HepG2 (cell line): ENCODE measurements around the gene SNX21. TPM values are rescaled to one million over a fixed set of nuclear protein-coding genes. Genes with fewer than 3 reads are reported as not detected.

Experiments
- ATAC-seq: fragments of 200-7000 bp; cut with Tn5 transposase; 3 replicates; pipeline ENCODE4 v1.9.1; 2020; ENCODE audit warnings: mild to moderate bottlenecking, moderate library complexity
- BruUV-seq: library from RNA; stranded (reverse); fragments of 400-500 nt; replicated peaks from 2 replicates; lab custom pipeline; 2021; lab: Mats Ljungman, UMichigan
- CTCF ChIA-PET: fragments of 300-600 bp; formaldehyde crosslinking; extraction: SDS; loops from one replicate; lab custom pipeline; 2021; ENCODE audit warnings: low total read pairs, inconsistent platforms, low intra/inter-chr PET ratio; lab: Yijun Ruan, JAX
- POLR2A ChIA-PET: fragments of 350-600 bp; sonication (Branson Sonifier 250); formaldehyde crosslinking; loops from one replicate; lab custom pipeline; 2020; ENCODE audit warnings: antibody characterized with exemption, inconsistent platforms; lab: Yijun Ruan, JAX
- DNase-seq: peaks from one replicate; pipeline ENCODE4 v3.0.0-alpha.2; 2015; ENCODE audit warnings: low spot score
- FAIRE-seq: peaks from 3 replicates; lab custom pipeline; 2011; peaks lifted over from hg19 to GRCh38; lab: Jason Lieb, UNC
- H2AFZ ChIP-seq: one replicate; pipeline ENCODE4 v1.6.1; 2011; ENCODE audit warnings: low read length, inconsistent platforms
- H3K27ac ChIP-seq: fragments of 300-600 bp; 3 replicates; pipeline ENCODE4 v1.8.0; 2011; ENCODE audit warnings: mixed run types, mild to moderate bottlenecking, mixed read lengths, low read length, inconsistent platforms; ENCODE audit not compliant: insufficient read depth; ENCODE audit errors: extremely low read length
- H3K27me3 ChIP-seq, 2 experiments: fragments of 200-600 bp in 1 of 2; 2 replicates in 1 of 2; 3 replicates in 1 of 2; pipeline versions ENCODE4 v1.6.0 to v1.8.0; 2011; ENCODE audit warnings: low read length in 2 of 2, mild to moderate bottlenecking in 2 of 2, moderate library complexity in 2 of 2, inconsistent platforms in 1 of 2; ENCODE audit not compliant: insufficient read depth in 2 of 2, control insufficient read depth in 1 of 2
- H3K36me3 ChIP-seq, 2 experiments: fragments of 200-600 bp in 1 of 2; replicated peaks in 1 of 2; 2 replicates in 1 of 2; 3 replicates in 1 of 2; pipeline versions ENCODE4 v1.5.1 to v1.8.0; 2011; ENCODE audit warnings: low read length in 2 of 2, inconsistent platforms in 1 of 2; ENCODE audit not compliant: insufficient read depth in 2 of 2, control insufficient read depth in 1 of 2
- H3K4me1 ChIP-seq: 2 replicates; pipeline ENCODE4 v1.5.1; 2012; ENCODE audit warnings: low read length, inconsistent platforms; ENCODE audit not compliant: insufficient read depth
- H3K4me2 ChIP-seq: 2 replicates; pipeline ENCODE4 v1.6.0; 2011; ENCODE audit warnings: low read depth, low read length, inconsistent platforms
- H3K4me3 ChIP-seq, 3 experiments: fragments of 200-600 bp in 1 of 3; sonication (generic), shearing (Covaris generic) in 1 of 3; replicated peaks in 1 of 3; 2 replicates each; pipeline ENCODE4 v1.5.1; 2011 to 2016; ENCODE audit warnings: low read length in 3 of 3, inconsistent platforms in 2 of 3, low read depth in 2 of 3, mild to moderate bottlenecking in 2 of 3, control low read depth in 1 of 3, mixed read lengths in 1 of 3; ENCODE audit not compliant: insufficient read depth in 1 of 3
- H3K79me2 ChIP-seq: one replicate; pipeline ENCODE4 v1.6.1; 2011; ENCODE audit warnings: low read length, inconsistent platforms; ENCODE audit not compliant: insufficient read depth
- H3K9ac ChIP-seq: 2 replicates; pipeline ENCODE4 v1.6.0; 2011; ENCODE audit warnings: mild to moderate bottlenecking, low read depth, low read length, inconsistent platforms; ENCODE audit not compliant: insufficient read depth
- H3K9me3 ChIP-seq: 2 replicates; pipeline ENCODE4 v1.5.1; 2012; ENCODE audit warnings: mild to moderate bottlenecking, low read length
- H4K20me1 ChIP-seq: 2 replicates; pipeline ENCODE4 v1.6.0; 2011; ENCODE audit warnings: inconsistent platforms, mild to moderate bottlenecking, low read length, moderate library complexity; ENCODE audit not compliant: insufficient read depth
- ATF7-NPFF ChIP-seq: sonication (generic); formaldehyde crosslinking; IDR thresholded peaks from 2 replicates; pipeline ENCODE4 v1.8.1; 2023; ENCODE audit warnings: mild to moderate bottlenecking, low read depth, missing genetic modification reagents, moderate library complexity
- ETV5 ChIP-seq: IDR thresholded peaks from 2 replicates; pipeline ENCODE4 v1.6.1; 2018; ENCODE audit warnings: missing biosample characterization, missing genetic modification reagents, inconsistent platforms, borderline replicate concordance
- HBP1 ChIP-seq: IDR thresholded peaks from 2 replicates; pipeline ENCODE4 v1.6.1; 2016; ENCODE audit warnings: low read depth, control low read depth
- HNF4G ChIP-seq, 2 experiments: sonication (generic) in 1 of 2; formaldehyde crosslinking in 1 of 2; IDR thresholded peaks; 2 replicates each; pipeline versions ENCODE4 v1.4.0 to v1.6.1; 2011 to 2020; ENCODE audit warnings: borderline replicate concordance in 2 of 2, low read depth in 2 of 2, mild to moderate bottlenecking in 2 of 2, low read length in 1 of 2, missing genetic modification reagents in 1 of 2, moderate library complexity in 1 of 2
- MEF2D ChIP-seq: sonication (generic); formaldehyde crosslinking; IDR thresholded peaks from 2 replicates; pipeline ENCODE4 v1.5.1; 2020; ENCODE audit warnings: mild to moderate bottlenecking, missing genetic modification reagents
- MIER2 ChIP-seq: IDR thresholded peaks from 2 replicates; pipeline ENCODE4 v1.6.1; 2016; ENCODE audit warnings: missing biosample characterization, missing genetic modification reagents
- MYC ChIP-seq: sonication (generic); formaldehyde crosslinking; IDR thresholded peaks from 2 replicates; pipeline ENCODE4 v1.9.0; 2021; ENCODE audit warnings: missing genetic modification reagents, borderline replicate concordance
- THAP11 ChIP-seq: IDR thresholded peaks from 2 replicates; pipeline ENCODE4 v1.6.1; 2016; ENCODE audit warnings: missing biosample characterization, missing genetic modification reagents
- ZNF138 ChIP-seq: sonication (generic); formaldehyde crosslinking; IDR thresholded peaks from 2 replicates; pipeline ENCODE4 v1.5.0; 2020; ENCODE audit warnings: mild to moderate bottlenecking, low read depth, missing genetic modification reagents
- ZNF318 ChIP-seq: sonication (generic); formaldehyde crosslinking; IDR thresholded peaks from 2 replicates; pipeline ENCODE4 v1.4.0; 2020; ENCODE audit warnings: mild to moderate bottlenecking, missing genetic modification reagents
- ZNF431 ChIP-seq: sonication (generic); formaldehyde crosslinking; IDR thresholded peaks from 2 replicates; pipeline ENCODE4 v1.9.0; 2022; ENCODE audit warnings: missing genetic modification reagents, low read depth, mild to moderate bottlenecking, borderline replicate concordance
- ZNF550 ChIP-seq: sonication (generic); formaldehyde crosslinking; IDR thresholded peaks from 2 replicates; pipeline ENCODE4 v1.4.0; 2020; ENCODE audit warnings: mild to moderate bottlenecking, missing genetic modification reagents, borderline replicate concordance
- ZNF768 ChIP-seq: sonication (generic); formaldehyde crosslinking; IDR thresholded peaks from 2 replicates; pipeline ENCODE4 v1.4.0; 2020; ENCODE audit warnings: missing genetic modification reagents
- WGBS: methylation state at CpG from one replicate; pipeline ENCODE4 v1.1.6; 2017; ENCODE audit warnings: low lambda C conversion rate; 5-methylcytosine and 5-hydroxymethylcytosine counted together
- in situ Hi-C: cut with HindIII; loops from 2 replicates; pipeline ENCODE4 v1.10.0; 2017; ENCODE audit warnings: low pct_unique_long_range_greater_than_20kb; ENCODE audit not compliant: extremely low pct_ligation_motif_present
- intact Hi-C: fragments of 100-400 bp; cut with micrococcal nuclease; formaldehyde crosslinking; loops from one replicate; pipeline ENCODE4 v1.10.0; 2022; ENCODE audit not compliant: unreplicated experiment
- polyA plus RNA-seq, 8 experiments: library from polyadenylated mRNA; depleted of rRNA in 3 of 8; stranded (reverse) in 7 of 8; unstranded in 1 of 8; fragments of >200 nt; fragmentation: Illumina TruSeq in 4 of 8; extraction: Trizol in 4 of 8; gene quantifications; 2 replicates each; pipeline versions ENCODE4 v1.2.1 to v1.2.3, GENCODE V29; 2011 to 2016; ENCODE audit warnings: low read depth in 4 of 8, missing spikeins in 1 of 8, mixed read lengths in 1 of 8; ENCODE audit not compliant: insufficient read depth in 1 of 8
- total RNA-seq, 5 experiments: library from RNA; depleted of rRNA; stranded (reverse); fragments of >200 nt; fragmentation: Illumina TruSeq; extraction: Trizol; gene quantifications; 2 replicates each; pipeline ENCODE4 v1.2.3, GENCODE V29; 2016; ENCODE audit warnings: low read depth in 1 of 5

SNX21 gene
- total and polyA plus RNA-seq, 2 of the 13 experiments (the other 11 are each of a cell fraction or from before 2014, with no cell fraction given), result 7.7 to 12.8 TPM

GRCh38 chr20:45812157-45813005 is 21.2 kb upstream of the SNX21 start, which contains the start of gene UBE2C:
UBE2C (plus strand) TSS chr20:45812644; CDS start chr20:45812696, 52 bp downstream.
- ATAC-seq, result peak; percentile 98
- Histone ChIP-seq H4K20me1 (no peaks in the 10 kb centered on the region), H3K36me3 (peaks cover 18 to 43% of the 10 kb centered on the region in 2 experiments), H2AFZ (no peak within 1 kb of the TSS), H3K4me2 (peak within 1 kb of the TSS; percentile 78), H3K27ac (peak within 1 kb of the TSS; percentile 66), H3K27me3 (no peaks in the 10 kb centered on the region), H3K9me3 (no peaks in the 10 kb centered on the region), H3K9ac (peak within 1 kb of the TSS; percentile 79), H3K4me3 (peak within 1 kb of the TSS; percentile 67 to 83 (median 81)), H3K79me2 (peaks cover 15% of the 10 kb centered on the region), H3K4me1 (peaks cover 30% of the 10 kb centered on the region)
- BruUV-seq, result no TSS peak
- peak; percentile 94 for DNase-seq
- peak; percentile 72 for FAIRE-seq
- intact Hi-C loops (no loop called here), in situ Hi-C loops (no loop called here)
- ChIA-PET POLR2A (interaction anchor here (1.1 kb wide), 1 partner anchor 68 kb away, joined by 5 read pairs; the partner anchor contains the start of gene ZSWIM1), CTCF (no interaction called here)
- WGBS, result 64% methylated on average over 65 of the region's 65 CpGs
- TF ChIP-seq MIER2 (CRISPR knock-in tag) (no peak; the same call in 1 of the 2 replicates), MYC (CRISPR knock-in tag) (peak; percentile 80), ZNF768 (CRISPR knock-in tag) (peak; percentile 47; the same call in 1 of the 2 replicates), ZNF431 (CRISPR knock-in tag) (peak; percentile 63), ZNF318 (CRISPR knock-in tag) (no peak), ETV5 (CRISPR knock-in tag) (no peak), ATF7-NPFF (CRISPR knock-in tag) (peak; percentile 95), THAP11 (CRISPR knock-in tag) (0 out of 2 replicates have a peak, but pooled peaks have one; percentile 29), HBP1 (CRISPR knock-in tag) (peak; percentile 90; the same call in 1 of the 2 replicates), MEF2D (CRISPR knock-in tag) (0 out of 2 replicates have a peak, but pooled peaks have one; percentile 21), ZNF138 (CRISPR knock-in tag) (peak; percentile 46; the same call in 1 of the 2 replicates), ZNF550 (CRISPR knock-in tag) (no peak), HNF4G (IDR thresholded peaks at IDR 0.05; ENCODE audit: borderline replicate concordance, low read depth, low read length) (no peak), HNF4G (CRISPR knock-in tag; IDR thresholded peaks at IDR 0.05; ENCODE audit: borderline replicate concordance, low read depth) (peak; percentile 50; the same call in 1 of the 2 replicates)
